ENCODE results near the gene FDXR. TPM values are rescaled to one million over a fixed set of nuclear protein-coding genes. Genes with fewer than 3 reads are reported as not detected.

The FDXR gene
- polyA plus RNA-seq, 3 donors, result 2.5 to 7.3 (median 6.2) TPM

GRCh38 chr17:74904687-74905409 lies 32.1 kb upstream of the FDXR start:
- no peak for DNase-seq
- H3K79me2 ChIP-seq (ENCODE audit: insufficient read depth, low read length), result no peaks in the 10 kb centered on the region
- no peak overlapping the region for H3K27ac ChIP-seq (ENCODE audit: low read depth in 1 of 2, low read length in 2 of 2)
- TF ChIP-seq CTCF (IDR thresholded peaks at IDR 0.05), result no peak
- no peak overlapping the region for H3K9ac ChIP-seq (ENCODE audit: insufficient read depth, low read length, poor library complexity, severe bottlenecking)
- no peaks in the 10 kb centered on the region for H3K9me3 ChIP-seq (replicated peaks in 1 of 2; ENCODE audit: control insufficient read depth in 1 of 2, insufficient read depth in 1 of 2, low read length in 2 of 2)
- Mint-ChIP-seq H3K36me3 (no peaks in the 10 kb centered on the region), H3K27ac (no peak overlapping the region), H3K4me1 (peaks cover 4% of the 10 kb centered on the region), H3K9me3 (peaks cover 0 to 13% (median 2%) of the 10 kb centered on the region in 7 donors), H3K27me3 (ENCODE audit: low read depth in 3 of 3) (peaks cover 25 to 41% (median 39%) of the 10 kb centered on the region in 3 donors), H3K4me3 (peak overlapping the region in 1 of 2 donors; percentile 15)
- H3K27me3 ChIP-seq (ENCODE audit: control insufficient read depth in 2 of 2, insufficient read depth in 2 of 2, low read length in 2 of 2), result peaks cover 0 to 19% of the 10 kb centered on the region in 2 donors
- H2AFZ ChIP-seq (ENCODE audit: insufficient read depth, low read depth, low read length, poor library complexity, severe bottlenecking), result no peak overlapping the region
- H3K36me3 ChIP-seq (replicated peaks in 1 of 2; ENCODE audit: control insufficient read depth in 1 of 2, insufficient read depth in 2 of 2, low read length in 2 of 2), result no peaks in the 10 kb centered on the region
- intact Hi-C loops (cut with micrococcal nuclease), result no loop called here
- H3K4me2 ChIP-seq (replicated peaks; ENCODE audit: extremely low read depth, low read length, poor library complexity, severe bottlenecking), result no peak overlapping the region
- H4K20me1 ChIP-seq (ENCODE audit: insufficient read depth, low read length), result no peaks in the 10 kb centered on the region
- 83% methylated on average over 3 of the region's 7 CpGs for WGBS (ENCODE audit: insufficient coverage)
- no peaks in the 10 kb centered on the region for H3K4me1 ChIP-seq (ENCODE audit: control insufficient read depth in 1 of 2, insufficient read depth in 2 of 2, low read length in 2 of 2)
- no peak overlapping the region for H3K4me3 ChIP-seq (replicated peaks in 1 of 3; ENCODE audit: low read depth in 2 of 3, low read length in 3 of 3)

- H3K27me3 Mint-ChIP-seq (ENCODE audit: low read depth in 3 of 3), result peaks cover 28 to 44% (median 37%) of the 10 kb centered on the region in 3 donors
- peaks cover 0 to 19% of the 10 kb centered on the region in 2 donors for H3K27me3 ChIP-seq (ENCODE audit: control insufficient read depth in 2 of 2, insufficient read depth in 2 of 2, low read length in 2 of 2)
- no peak for DNase-seq
These were observed 30.9 kb upstream of the FDXR start for GRCh38 chr17:74903671-74904070.

More at GRCh38 chr17:74903671-74904070, 30.9 kb upstream of the FDXR start:
- no peaks in the 10 kb centered on the region for H3K4me1 ChIP-seq (ENCODE audit: control insufficient read depth in 1 of 2, insufficient read depth in 2 of 2, low read length in 2 of 2)
- H3K4me2 ChIP-seq (replicated peaks; ENCODE audit: extremely low read depth, low read length, poor library complexity, severe bottlenecking), result no peak overlapping the region
- Mint-ChIP-seq H3K9me3 (peaks cover 0 to 7% (median 2%) of the 10 kb centered on the region in 7 donors), H3K27ac (peak overlapping the region in 1 of 7 donors; percentile 62), H3K36me3 (no peaks in the 10 kb centered on the region), H3K4me3 (no peak overlapping the region), H3K4me1 (peaks cover 2% of the 10 kb centered on the region)
- TF ChIP-seq CTCF (IDR thresholded peaks at IDR 0.05), result no peak
- WGBS (ENCODE audit: insufficient coverage), result 79% methylated on average over 2 of the region's 6 CpGs
- H3K4me3 ChIP-seq (replicated peaks in 1 of 3; ENCODE audit: low read depth in 2 of 3, low read length in 3 of 3), result no peak overlapping the region
- H3K79me2 ChIP-seq (ENCODE audit: insufficient read depth, low read length), result no peaks in the 10 kb centered on the region
- no peak overlapping the region for H3K9ac ChIP-seq (ENCODE audit: insufficient read depth, low read length, poor library complexity, severe bottlenecking)
- no peaks in the 10 kb centered on the region for H3K36me3 ChIP-seq (replicated peaks in 1 of 2; ENCODE audit: control insufficient read depth in 1 of 2, insufficient read depth in 2 of 2, low read length in 2 of 2)
- H2AFZ ChIP-seq (ENCODE audit: insufficient read depth, low read depth, low read length, poor library complexity, severe bottlenecking), result no peak overlapping the region
- no peaks in the 10 kb centered on the region for H3K9me3 ChIP-seq (replicated peaks in 1 of 2; ENCODE audit: control insufficient read depth in 1 of 2, insufficient read depth in 1 of 2, low read length in 2 of 2)
- no peak overlapping the region for H3K27ac ChIP-seq (ENCODE audit: low read depth in 1 of 2, low read length in 2 of 2)
- intact Hi-C loops (cut with micrococcal nuclease), result no loop called here
- no peaks in the 10 kb centered on the region for H4K20me1 ChIP-seq (ENCODE audit: insufficient read depth, low read length)
